ENCODE measurements around the gene MMP24.

Gene MMP24

DNA sequence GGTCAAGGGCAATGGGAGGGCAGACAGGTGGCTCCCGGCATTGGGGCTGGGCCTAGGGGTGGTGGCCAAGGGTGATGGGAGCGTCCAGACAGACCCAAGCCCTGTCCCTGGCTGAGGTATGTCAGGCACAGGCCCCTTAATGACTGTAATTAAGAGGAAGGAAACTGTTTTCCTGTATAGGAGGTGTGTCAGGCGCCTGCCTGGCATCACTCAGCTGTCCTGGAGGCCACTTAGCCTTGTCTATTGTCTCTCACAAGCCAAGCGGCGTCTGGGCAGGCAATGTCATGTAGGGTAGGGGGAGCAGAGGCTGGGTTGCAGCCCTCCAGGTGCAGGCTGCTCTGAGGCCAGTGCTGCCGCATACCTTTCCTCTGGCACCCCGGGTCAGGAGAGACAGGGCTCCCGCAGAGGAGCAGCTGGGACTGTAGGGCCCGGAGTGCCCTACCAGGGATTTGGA lies 69.6 kb downstream of the MMP24 start:
- TF ChIP-seq, protein P1, sequence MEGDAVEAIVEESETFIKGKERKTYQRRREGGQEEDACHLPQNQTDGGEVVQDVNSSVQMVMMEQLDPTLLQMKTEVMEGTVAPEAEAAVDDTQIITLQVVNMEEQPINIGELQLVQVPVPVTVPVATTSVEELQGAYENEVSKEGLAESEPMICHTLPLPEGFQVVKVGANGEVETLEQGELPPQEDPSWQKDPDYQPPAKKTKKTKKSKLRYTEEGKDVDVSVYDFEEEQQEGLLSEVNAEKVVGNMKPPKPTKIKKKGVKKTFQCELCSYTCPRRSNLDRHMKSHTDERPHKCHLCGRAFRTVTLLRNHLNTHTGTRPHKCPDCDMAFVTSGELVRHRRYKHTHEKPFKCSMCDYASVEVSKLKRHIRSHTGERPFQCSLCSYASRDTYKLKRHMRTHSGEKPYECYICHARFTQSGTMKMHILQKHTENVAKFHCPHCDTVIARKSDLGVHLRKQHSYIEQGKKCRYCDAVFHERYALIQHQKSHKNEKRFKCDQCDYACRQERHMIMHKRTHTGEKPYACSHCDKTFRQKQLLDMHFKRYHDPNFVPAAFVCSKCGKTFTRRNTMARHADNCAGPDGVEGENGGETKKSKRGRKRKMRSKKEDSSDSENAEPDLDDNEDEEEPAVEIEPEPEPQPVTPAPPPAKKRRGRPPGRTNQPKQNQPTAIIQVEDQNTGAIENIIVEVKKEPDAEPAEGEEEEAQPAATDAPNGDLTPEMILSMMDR (IDR thresholded peaks at IDR 0.05; ENCODE audit: insufficient read depth, low read depth, low read length, missing control alignments): no peak
- no peak overlapping the region for H3K4me3 ChIP-seq (ENCODE audit: low read length)
- DNase-seq (ENCODE audit: low read depth): no peak

DNA sequence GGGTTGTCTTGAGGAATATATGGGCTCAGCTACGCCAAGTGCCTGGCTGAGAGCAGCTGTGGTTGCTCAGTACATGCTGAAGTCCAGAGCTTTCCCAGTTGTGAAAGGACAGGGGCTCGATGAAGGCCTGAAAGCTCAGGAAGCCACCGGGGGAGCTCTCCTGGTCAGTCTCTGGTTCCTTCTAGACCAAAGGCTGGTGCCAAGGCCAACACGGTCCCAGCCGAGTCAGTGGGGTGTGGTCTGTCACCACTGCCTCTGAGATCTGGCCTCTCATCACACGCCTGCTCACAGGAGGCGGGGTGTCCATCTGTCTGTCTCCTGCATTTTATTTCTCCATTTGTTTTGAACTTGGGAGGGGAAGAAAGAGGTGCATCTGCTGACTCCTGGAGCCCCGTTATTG lies 70.7 kb downstream of the MMP24 start:
- H3K4me3 ChIP-seq (ENCODE audit: low read length): no peak overlapping the region
- DNase-seq (ENCODE audit: low read depth): no peak
- TF ChIP-seq, protein P1 (IDR thresholded peaks at IDR 0.05; ENCODE audit: insufficient read depth, low read depth, low read length, missing control alignments): no peak

DNA sequence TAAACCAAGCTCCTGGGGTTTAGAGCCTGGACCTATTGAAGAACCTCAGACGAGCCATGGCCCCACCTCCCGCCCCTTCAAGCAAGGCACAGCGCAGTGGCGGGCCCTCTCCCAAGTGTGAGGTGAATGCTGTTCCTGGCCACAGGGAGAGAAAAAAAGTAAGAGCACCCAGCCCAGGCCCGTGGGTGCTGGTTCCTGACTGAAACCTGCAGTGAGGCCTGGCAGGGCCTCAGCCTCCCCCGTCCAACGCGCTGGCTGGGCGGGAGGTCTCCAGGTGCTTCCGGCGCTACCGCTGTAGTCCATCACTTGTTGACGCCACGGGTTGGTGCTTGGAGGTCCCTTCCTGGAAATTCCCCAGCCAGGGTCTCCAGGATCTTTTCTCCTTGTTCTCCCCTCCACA lies 71.2 kb downstream of the MMP24 start:
- TF ChIP-seq, protein P1 (IDR thresholded peaks at IDR 0.05; ENCODE audit: insufficient read depth, low read depth, low read length, missing control alignments): no peak
- DNase-seq (ENCODE audit: low read depth): no peak
- no peak overlapping the region for H3K4me3 ChIP-seq (ENCODE audit: low read length)

DNA sequence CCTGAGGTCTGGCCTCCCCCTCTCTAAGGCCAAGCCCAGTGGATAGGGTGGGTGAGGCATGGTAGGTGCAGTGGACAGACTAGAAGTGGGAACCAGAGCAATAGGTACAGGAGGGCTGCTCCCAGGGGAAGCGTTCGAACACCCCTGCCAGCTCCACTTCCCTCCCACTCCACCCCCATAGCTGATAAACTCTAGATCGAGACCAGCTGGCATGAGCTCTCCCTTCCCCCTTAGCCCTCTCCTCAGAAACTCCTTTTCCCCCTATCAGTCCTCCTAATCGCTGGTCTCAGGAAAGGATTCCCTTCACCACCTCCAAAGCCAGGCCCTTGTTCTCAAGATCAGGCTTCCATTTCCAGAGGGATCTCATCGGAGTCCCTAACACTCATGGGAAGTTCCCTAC lies 71.8 kb downstream of the MMP24 start:
- H3K4me3 ChIP-seq (ENCODE audit: low read length): no peak overlapping the region
- DNase-seq (ENCODE audit: low read depth): no peak
- TF ChIP-seq, protein P1 (IDR thresholded peaks at IDR 0.05; ENCODE audit: insufficient read depth, low read depth, low read length, missing control alignments): no peak

DNA sequence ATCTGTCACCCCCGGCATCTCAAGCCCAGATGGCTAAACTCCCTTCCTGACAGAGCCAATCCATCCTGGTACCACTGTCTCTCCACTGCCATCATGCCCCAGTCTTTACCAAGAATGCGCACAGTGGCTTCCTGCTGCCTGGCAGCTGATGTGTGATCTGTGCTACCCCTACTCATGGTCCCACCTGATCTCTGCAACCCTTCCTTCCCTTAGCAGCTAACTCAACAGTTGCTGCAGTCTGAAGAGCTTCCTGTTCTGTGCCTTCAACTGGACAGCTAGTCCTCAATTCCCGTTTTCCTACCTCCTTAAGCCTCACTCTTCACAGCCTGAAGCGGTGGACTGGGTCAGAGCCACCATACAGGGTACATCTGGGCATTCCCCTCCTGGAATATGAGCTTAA lies 73.3 kb downstream of the MMP24 start:
- H3K4me3 ChIP-seq (ENCODE audit: low read length): no peak overlapping the region
- DNase-seq (ENCODE audit: low read depth): no peak
- TF ChIP-seq, protein P1 (IDR thresholded peaks at IDR 0.05; ENCODE audit: insufficient read depth, low read depth, low read length, missing control alignments): no peak

DNA sequence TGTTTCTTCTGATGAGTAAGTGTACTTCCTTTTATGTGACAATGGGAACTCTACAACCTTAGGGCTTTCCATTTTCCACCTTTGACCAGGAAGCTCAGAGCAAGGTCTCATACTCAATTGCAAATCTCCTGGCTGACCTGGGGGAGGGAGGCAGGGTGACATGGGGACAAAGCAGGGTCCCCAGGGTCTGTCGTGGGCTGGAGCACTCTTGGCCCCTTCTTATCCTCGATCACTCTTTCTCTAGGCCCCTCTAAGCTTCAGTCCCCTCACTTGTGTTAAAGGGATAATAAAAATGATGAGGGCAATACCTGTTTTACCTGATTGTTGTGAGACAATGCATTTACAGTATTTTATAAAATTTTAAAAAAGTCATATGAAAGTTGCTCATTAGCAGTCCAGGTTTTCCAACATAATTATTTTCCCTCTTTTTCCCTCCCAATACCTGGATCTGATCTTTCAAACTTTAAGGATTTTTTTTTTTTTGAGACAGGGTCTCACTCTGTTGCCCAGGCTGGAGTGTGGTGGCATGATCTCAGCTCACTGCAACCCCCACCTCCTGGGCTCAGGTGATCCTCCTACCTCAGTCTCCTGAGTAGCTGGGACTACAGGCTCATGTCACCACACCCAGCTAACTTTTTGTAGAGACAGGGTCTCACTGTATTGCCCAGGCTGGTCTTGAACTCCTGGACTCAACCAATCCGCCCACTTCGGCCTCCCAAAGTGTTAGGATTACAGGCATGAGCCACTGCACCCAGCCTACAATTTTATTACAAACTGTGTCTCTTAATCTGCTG lies 74.2 kb downstream of the MMP24 start:
- no peak overlapping the region for H3K4me3 ChIP-seq (ENCODE audit: low read length)
- no peak for DNase-seq (ENCODE audit: low read depth)
- TF ChIP-seq, protein P1 (IDR thresholded peaks at IDR 0.05; ENCODE audit: insufficient read depth, low read depth, low read length, missing control alignments): no peak

DNA sequence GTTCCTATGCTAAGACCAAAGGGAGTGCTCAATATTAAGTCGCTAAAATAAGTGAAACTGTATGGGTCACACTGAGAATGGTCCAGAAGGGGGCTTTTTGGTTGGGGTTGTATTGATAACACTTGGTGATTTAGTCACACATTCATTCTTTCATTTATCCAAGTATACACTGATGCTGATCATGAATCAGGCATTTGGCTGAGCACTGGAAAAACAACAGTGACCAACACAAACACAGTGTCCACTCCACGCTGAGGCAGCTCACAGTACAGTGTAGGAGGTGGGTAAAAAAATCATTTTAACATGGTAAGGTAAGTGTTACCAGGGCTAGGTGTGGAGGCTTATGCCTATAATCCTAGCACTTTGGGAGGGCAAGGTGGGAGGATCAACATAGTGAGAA lies 74.9 kb downstream of the MMP24 start:
- DNase-seq (ENCODE audit: low read depth): no peak
- H3K4me3 ChIP-seq (ENCODE audit: low read length): no peak overlapping the region
- TF ChIP-seq, protein P1 (IDR thresholded peaks at IDR 0.05; ENCODE audit: insufficient read depth, low read depth, low read length, missing control alignments): no peak
